Neuronal stem cell (in vitro differentiated cells): ENCODE results near the gene KIF25.

Source experiments
- DNase-seq: peaks from one replicate; pipeline ENCODE4 v3.0.0-alpha.2; 2013; ENCODE audit warnings: low spot score
- H2AFZ ChIP-seq: one replicate; pipeline ENCODE4 v1.6.1; 2013; ENCODE audit warnings: mild to moderate bottlenecking, low read length, inconsistent platforms
- H2AK5ac ChIP-seq: 2 replicates; pipeline ENCODE4 v1.6.1; 2013; ENCODE audit warnings: low read depth, mild to moderate bottlenecking, inconsistent platforms, low read length, moderate library complexity, mixed read lengths
- H2BK120ac ChIP-seq: 2 replicates; pipeline ENCODE4 v1.6.1; 2013; ENCODE audit warnings: low read depth, mild to moderate bottlenecking, inconsistent platforms, low read length, moderate library complexity, mixed read lengths
- H2BK12ac ChIP-seq: one replicate; pipeline ENCODE4 v1.6.1; 2013; ENCODE audit warnings: low read length, inconsistent platforms
- H2BK15ac ChIP-seq: 2 replicates; pipeline ENCODE4 v1.6.1; 2013; ENCODE audit warnings: mild to moderate bottlenecking, low read length, inconsistent platforms, mixed read lengths
- H2BK5ac ChIP-seq: one replicate; pipeline ENCODE4 v1.6.1; 2013; ENCODE audit warnings: inconsistent platforms, mild to moderate bottlenecking, low read length, moderate library complexity
- H3K14ac ChIP-seq: one replicate; pipeline ENCODE4 v1.6.1; 2013; ENCODE audit warnings: low read length, inconsistent platforms
- H3K18ac ChIP-seq: 2 replicates; pipeline ENCODE4 v1.6.1; 2013; ENCODE audit warnings: low read length, inconsistent platforms
- H3K23ac ChIP-seq: 2 replicates; pipeline ENCODE4 v1.6.1; 2013; ENCODE audit warnings: low read depth, mild to moderate bottlenecking, mixed read lengths, low read length, inconsistent platforms; ENCODE audit not compliant: poor library complexity
- H3K27ac ChIP-seq: replicated peaks from 3 replicates; pipeline ENCODE4 v1.5.1; 2013; ENCODE audit warnings: low read length, inconsistent platforms
- H3K27me3 ChIP-seq, 3 experiments: 2 replicates each; pipeline ENCODE4 v1.6.1; 2013; ENCODE audit warnings: low read length in 3 of 3, mild to moderate bottlenecking in 2 of 3, inconsistent platforms in 1 of 3, low read depth in 1 of 3, mixed read lengths in 1 of 3, moderate library complexity in 1 of 3; ENCODE audit not compliant: control insufficient read depth in 3 of 3, insufficient read depth in 3 of 3
- H3K36me3 ChIP-seq, 2 donors: replicated peaks in 1 of 2; 2 replicates each; pipeline ENCODE4 v1.6.1; 2013; ENCODE audit warnings: low read length in 2 of 2; ENCODE audit not compliant: control insufficient read depth in 2 of 2, insufficient read depth in 2 of 2
- H3K4ac ChIP-seq: 2 replicates; pipeline ENCODE4 v1.6.1; 2013; ENCODE audit warnings: inconsistent platforms, mild to moderate bottlenecking, low read length, moderate library complexity
- H3K4me1 ChIP-seq, 2 donors: 1 replicate in 1 of 2; 2 replicates in 1 of 2; pipeline ENCODE4 v1.6.1; 2013; ENCODE audit warnings: low read length in 2 of 2, low read depth in 1 of 2; ENCODE audit not compliant: control insufficient read depth in 2 of 2, insufficient read depth in 1 of 2
- H3K4me2 ChIP-seq: one replicate; pipeline ENCODE4 v1.6.1; 2013; ENCODE audit warnings: mild to moderate bottlenecking, low read length, inconsistent platforms; ENCODE audit not compliant: insufficient read depth, poor library complexity, severe bottlenecking
- H3K4me3 ChIP-seq, 2 donors: 2 replicates each; pipeline ENCODE4 v1.5.1; 2013; ENCODE audit warnings: low read length in 2 of 2, mild to moderate bottlenecking in 2 of 2, inconsistent platforms in 1 of 2, moderate library complexity in 1 of 2
- H3K79me1 ChIP-seq: one replicate; pipeline ENCODE4 v1.6.1; 2013; ENCODE audit warnings: low read depth, mild to moderate bottlenecking, inconsistent platforms, low read length, moderate library complexity
- H3K9ac ChIP-seq: one replicate; pipeline ENCODE4 v1.6.1; 2013; ENCODE audit warnings: mild to moderate bottlenecking, low read depth, low read length, inconsistent platforms; ENCODE audit not compliant: poor library complexity
- H3K9me3 ChIP-seq, 2 donors: replicated peaks in 1 of 2; 2 replicates each; pipeline versions ENCODE3 to v1.6.1; 2013; ENCODE audit warnings: low read length in 2 of 2, mild to moderate bottlenecking in 2 of 2, inconsistent platforms in 1 of 2, low read depth in 1 of 2, mixed read lengths in 1 of 2, moderate library complexity in 1 of 2; ENCODE audit not compliant: control insufficient read depth in 2 of 2, insufficient read depth in 1 of 2
- H4K8ac ChIP-seq: one replicate; pipeline ENCODE4 v1.6.1; 2013; ENCODE audit warnings: low read depth, mild to moderate bottlenecking, inconsistent platforms, low read length, moderate library complexity
- H4K91ac ChIP-seq: one replicate; pipeline ENCODE4 v1.6.1; 2013; ENCODE audit warnings: low read length, low read depth, mild to moderate bottlenecking, inconsistent platforms; ENCODE audit not compliant: poor library complexity
- WGBS, 2 donors: extraction: QIAGEN DNeasy Blood & Tissue Kit; methylation state at CpG; one replicate each; pipeline ENCODE4 v1.1.7; 2013; ENCODE audit warnings: missing lambda C conversion rate in 2 of 2, mixed read lengths in 1 of 2; ENCODE audit not compliant: insufficient read length in 2 of 2, insufficient replicate concordance in 1 of 2; ENCODE audit errors: extremely low coverage in 2 of 2; 5-methylcytosine and 5-hydroxymethylcytosine counted together

The KIF25 gene

DNA sequence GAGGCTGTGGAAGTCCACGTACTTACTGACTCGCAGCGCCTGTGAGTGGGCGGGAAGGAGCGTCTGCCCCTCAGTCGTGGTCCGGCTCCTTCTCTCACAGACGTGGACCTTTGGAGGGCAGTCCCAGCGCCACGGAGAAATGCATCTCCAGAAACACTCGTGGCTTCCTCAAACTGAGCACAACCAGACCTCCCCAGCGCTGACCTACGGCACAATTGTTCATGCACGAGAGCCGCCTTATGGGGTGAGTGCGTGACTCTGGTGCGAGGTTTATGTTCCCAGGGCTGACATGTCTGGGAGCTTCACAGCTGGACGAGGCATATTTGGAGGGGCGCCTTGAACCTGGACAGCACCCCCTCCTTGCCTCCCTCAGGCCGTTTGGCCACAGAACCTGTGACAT lies 51.8 kb downstream of the KIF25 start:
- Histone ChIP-seq H2BK120ac (no peak overlapping the region), H2BK15ac (peak overlapping the region; percentile 58), H3K27me3 (no peaks in the 10 kb centered on the region), H3K4me2 (no peak overlapping the region), H3K23ac (peak overlapping the region; percentile 25), H3K4me1 (peaks cover 0 to 8% of the 10 kb centered on the region in 2 donors), H2AK5ac (peak overlapping the region; percentile 91), H3K4ac (peak overlapping the region; percentile 0), H4K8ac (no peak overlapping the region), H3K79me1 (peaks cover 1% of the 10 kb centered on the region), H3K4me3 (no peak overlapping the region), H2AFZ (no peak overlapping the region), H2BK5ac (peak overlapping the region; percentile 44), H3K27ac (no peak overlapping the region), H3K18ac (peak overlapping the region; percentile 85), H2BK12ac (no peak overlapping the region), H3K14ac (no peak overlapping the region), H3K9ac (no peak overlapping the region), H3K36me3 (no peaks in the 10 kb centered on the region), H3K9me3 (no peaks in the 10 kb centered on the region), H4K91ac (no peak overlapping the region)
- whole genome bisulfite sequencing, 2 donors = no CpG with 5 or more reads among the region's 20 CpGs
- no peak for DNase-seq

DNA sequence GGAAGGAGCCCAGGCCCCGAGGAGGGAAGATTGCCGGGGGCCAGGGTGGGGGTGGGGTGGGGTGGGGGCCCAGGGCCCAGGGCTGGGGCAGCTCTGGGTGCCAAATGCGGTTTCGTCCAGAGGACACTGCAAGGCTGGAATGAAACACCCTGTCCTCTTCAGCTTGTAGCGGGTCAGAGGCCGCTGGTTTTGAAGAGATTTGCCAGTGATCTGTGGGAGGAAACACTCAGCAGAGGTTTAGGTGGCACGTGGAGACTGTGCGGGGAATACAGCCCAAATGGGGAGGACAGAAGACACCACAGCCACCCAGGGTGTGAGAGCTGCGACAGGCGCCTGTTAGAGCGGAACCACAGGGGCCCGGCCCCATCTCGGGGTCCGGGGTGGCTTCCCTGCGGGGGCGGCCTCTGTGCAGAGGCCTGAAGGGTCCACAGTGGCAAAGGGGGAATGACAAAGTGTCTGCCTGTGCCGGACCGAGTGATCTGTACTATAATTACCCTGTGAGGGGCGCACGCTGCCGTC lies 52.3 kb downstream of the KIF25 start:
- Histone ChIP-seq H3K9me3 (no peaks in the 10 kb centered on the region), H3K9ac (peak overlapping the region; percentile 60), H3K27me3 (no peaks in the 10 kb centered on the region), H2BK15ac (peak overlapping the region; percentile 78), H3K18ac (peak overlapping the region; percentile 72), H2AFZ (peak overlapping the region; percentile 61), H2BK120ac (no peak overlapping the region), H3K4me1 (peaks cover 0 to 8% of the 10 kb centered on the region in 2 donors), H3K14ac (peak overlapping the region; percentile 71), H3K79me1 (peaks cover 1% of the 10 kb centered on the region), H3K27ac (no peak overlapping the region), H3K4me3 (no peak overlapping the region), H3K4ac (no peak overlapping the region), H3K4me2 (no peak overlapping the region), H2BK5ac (peak overlapping the region; percentile 44), H4K8ac (no peak overlapping the region), H3K36me3 (no peaks in the 10 kb centered on the region), H2AK5ac (peak overlapping the region; percentile 5), H2BK12ac (peak overlapping the region; percentile 4), H3K23ac (no peak overlapping the region), H4K91ac (no peak overlapping the region)
- WGBS, 2 donors = no CpG with 5 or more reads among the region's 21 CpGs
- DNase-seq = no peak

DNA sequence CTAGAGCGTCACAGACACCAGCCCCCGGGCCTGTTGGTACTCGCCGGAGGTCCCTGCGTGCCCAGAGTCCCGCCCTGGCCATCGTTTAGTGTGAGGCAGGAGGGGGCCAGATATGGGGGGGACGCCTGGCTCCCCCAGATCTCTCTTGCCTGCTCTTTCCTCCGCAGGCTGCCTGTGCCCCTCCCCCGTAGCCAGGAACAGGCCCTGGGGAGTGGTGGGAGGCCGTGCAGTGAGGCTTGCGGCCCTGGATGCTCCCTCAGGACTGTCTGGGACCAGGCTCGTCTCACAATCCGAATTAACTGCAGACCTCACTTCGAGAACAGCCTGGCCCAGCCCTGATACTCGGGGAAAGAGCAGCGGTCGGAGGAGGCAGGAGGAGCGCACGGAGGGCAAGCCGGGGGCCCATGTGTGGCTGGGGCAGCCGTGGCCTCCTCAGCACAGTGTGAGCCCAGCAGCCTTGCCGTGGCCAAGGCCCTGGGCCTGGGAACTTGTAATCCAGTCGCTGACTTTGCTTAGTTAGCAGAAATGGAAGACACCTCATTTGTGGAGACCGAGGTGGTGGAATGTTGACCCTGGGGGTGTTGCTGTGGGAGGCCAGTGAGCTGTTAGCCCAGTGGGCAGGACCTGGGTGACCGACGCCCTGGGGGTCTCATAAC lies 52.9 kb downstream of the KIF25 start:
- peak overlapping the region; percentile 44 for H2BK5ac ChIP-seq
- H4K91ac ChIP-seq = peak overlapping the region; percentile 97
- DNase-seq = no peak
- H3K36me3 ChIP-seq = no peaks in the 10 kb centered on the region
- no peak overlapping the region for H3K27ac ChIP-seq
- H2BK15ac ChIP-seq = peak overlapping the region; percentile 94
- H3K79me1 ChIP-seq = peaks cover 1% of the 10 kb centered on the region
- no CpG with 5 or more reads among the region's 27 CpGs for WGBS, 2 donors
- no peak overlapping the region for H3K4me3 ChIP-seq
- peak overlapping the region; percentile 75 for H2BK120ac ChIP-seq
- H3K4ac ChIP-seq = peak overlapping the region; percentile 57
- H3K9me3 ChIP-seq = no peaks in the 10 kb centered on the region
- no peaks in the 10 kb centered on the region for H3K27me3 ChIP-seq
- H3K14ac ChIP-seq = peak overlapping the region; percentile 67
- peak overlapping the region; percentile 78 for H3K18ac ChIP-seq
- H2BK12ac ChIP-seq = peak overlapping the region; percentile 82
- peak overlapping the region; percentile 3 for H3K9ac ChIP-seq
- H3K4me1 ChIP-seq = peaks cover 0 to 8% of the 10 kb centered on the region in 2 donors
- H3K23ac ChIP-seq = peak overlapping the region; percentile 60
- peak overlapping the region; percentile 61 for H2AFZ ChIP-seq
- peak overlapping the region; percentile 5 for H2AK5ac ChIP-seq
- H3K4me2 ChIP-seq = no peak overlapping the region
- no peak overlapping the region for H4K8ac ChIP-seq

DNA sequence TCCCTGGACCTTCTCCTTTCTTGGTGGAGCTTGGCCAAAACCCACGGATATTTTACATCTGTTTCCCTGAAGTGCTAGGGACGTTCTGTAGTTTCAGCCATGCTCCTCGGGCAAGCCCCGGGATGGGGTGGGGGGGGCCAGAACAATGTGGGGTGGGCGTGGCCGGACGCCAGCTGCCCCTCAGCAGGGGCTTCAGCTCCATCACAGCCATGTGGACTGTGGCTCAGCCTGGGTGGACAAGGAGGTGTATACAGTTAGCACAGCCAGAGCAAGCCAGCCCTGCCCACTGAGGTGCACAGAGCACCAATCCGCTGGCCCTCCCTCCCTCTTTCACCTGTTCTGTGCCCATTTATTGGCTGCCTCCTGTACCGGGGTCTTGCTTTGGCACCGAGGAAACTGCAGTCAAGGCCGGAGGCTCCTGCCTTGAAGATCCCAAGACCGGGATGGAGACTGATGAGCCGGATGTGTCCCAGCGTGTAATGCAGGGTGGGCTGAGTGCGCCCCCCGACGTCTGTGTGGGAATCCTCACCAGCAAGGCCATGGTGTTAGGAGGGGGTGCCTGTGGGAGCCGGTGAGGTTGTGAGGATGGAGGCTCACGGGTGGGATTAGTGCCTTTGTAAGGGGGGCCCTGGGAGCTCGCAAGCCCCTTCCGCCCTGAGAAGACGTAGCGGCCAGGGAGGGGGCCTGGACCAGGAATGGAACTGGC lies 53.6 kb downstream of the KIF25 start:
- H2AK5ac ChIP-seq = peak overlapping the region; percentile 92
- H3K9ac ChIP-seq = no peak overlapping the region
- H2BK15ac ChIP-seq = peak overlapping the region; percentile 67
- H3K23ac ChIP-seq = peak overlapping the region; percentile 90
- H3K27ac ChIP-seq = no peak overlapping the region
- H3K4ac ChIP-seq = peak overlapping the region; percentile 57
- no peak overlapping the region for H3K4me3 ChIP-seq
- WGBS, 2 donors = no CpG with 5 or more reads among the region's 23 CpGs
- H3K18ac ChIP-seq = peak overlapping the region; percentile 83
- H3K36me3 ChIP-seq = no peaks in the 10 kb centered on the region
- H3K14ac ChIP-seq = peak overlapping the region; percentile 67
- peaks cover 0 to 8% of the 10 kb centered on the region in 2 donors for H3K4me1 ChIP-seq
- H2BK5ac ChIP-seq = peak overlapping the region; percentile 95
- peak overlapping the region; percentile 97 for H4K91ac ChIP-seq
- no peaks in the 10 kb centered on the region for H3K27me3 ChIP-seq
- peak overlapping the region; percentile 75 for H2BK120ac ChIP-seq
- H3K79me1 ChIP-seq = peaks cover 1% of the 10 kb centered on the region
- no peak overlapping the region for H3K4me2 ChIP-seq
- no peaks in the 10 kb centered on the region for H3K9me3 ChIP-seq
- H2BK12ac ChIP-seq = peak overlapping the region; percentile 95
- H4K8ac ChIP-seq = peak overlapping the region; percentile 95
- peak overlapping the region; percentile 61 for H2AFZ ChIP-seq
- no peak for DNase-seq
